ENCODE results near the gene UNKL.

Gene UNKL

DNA sequence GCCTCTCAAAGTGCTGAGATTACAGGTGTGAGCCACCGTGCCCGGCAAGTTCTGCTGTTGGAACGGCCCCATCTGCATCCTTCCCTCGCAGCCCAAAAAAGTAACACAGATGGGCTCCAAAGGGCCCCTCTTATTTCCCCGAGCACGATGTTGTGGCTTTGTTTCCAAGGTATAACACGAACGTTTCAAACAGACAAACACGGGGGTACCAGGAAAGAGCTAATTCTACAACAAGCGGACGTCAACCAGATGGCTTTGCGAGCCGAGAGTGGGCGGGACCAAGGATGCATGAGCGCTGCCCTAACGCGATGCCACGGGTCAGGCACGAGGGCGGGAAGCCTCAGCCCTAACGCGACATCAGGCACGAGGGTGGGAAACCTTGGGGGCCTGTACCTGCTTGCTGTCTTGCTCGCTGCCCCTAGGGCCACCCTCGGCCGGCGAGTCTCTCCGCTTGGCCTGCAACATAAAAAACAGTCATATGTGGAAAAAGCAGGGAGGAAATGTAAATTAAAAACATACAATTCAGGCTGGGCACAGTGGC is 24.2 kb downstream of the UNKL start:
- TF ChIP-seq, protein P1, sequence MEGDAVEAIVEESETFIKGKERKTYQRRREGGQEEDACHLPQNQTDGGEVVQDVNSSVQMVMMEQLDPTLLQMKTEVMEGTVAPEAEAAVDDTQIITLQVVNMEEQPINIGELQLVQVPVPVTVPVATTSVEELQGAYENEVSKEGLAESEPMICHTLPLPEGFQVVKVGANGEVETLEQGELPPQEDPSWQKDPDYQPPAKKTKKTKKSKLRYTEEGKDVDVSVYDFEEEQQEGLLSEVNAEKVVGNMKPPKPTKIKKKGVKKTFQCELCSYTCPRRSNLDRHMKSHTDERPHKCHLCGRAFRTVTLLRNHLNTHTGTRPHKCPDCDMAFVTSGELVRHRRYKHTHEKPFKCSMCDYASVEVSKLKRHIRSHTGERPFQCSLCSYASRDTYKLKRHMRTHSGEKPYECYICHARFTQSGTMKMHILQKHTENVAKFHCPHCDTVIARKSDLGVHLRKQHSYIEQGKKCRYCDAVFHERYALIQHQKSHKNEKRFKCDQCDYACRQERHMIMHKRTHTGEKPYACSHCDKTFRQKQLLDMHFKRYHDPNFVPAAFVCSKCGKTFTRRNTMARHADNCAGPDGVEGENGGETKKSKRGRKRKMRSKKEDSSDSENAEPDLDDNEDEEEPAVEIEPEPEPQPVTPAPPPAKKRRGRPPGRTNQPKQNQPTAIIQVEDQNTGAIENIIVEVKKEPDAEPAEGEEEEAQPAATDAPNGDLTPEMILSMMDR (IDR thresholded peaks at IDR 0.05; ENCODE audit: unreplicated experiment in 3 of 3) = no peak
- H3K36me3 Mint-ChIP-seq (ENCODE audit: low read depth) = peaks cover 28% of the 10 kb centered on the region
- H3K4me3 Mint-ChIP-seq = no peak overlapping the region
- H3K9me3 Mint-ChIP-seq = no peaks in the 10 kb centered on the region
- H3K4me1 Mint-ChIP-seq = no peaks in the 10 kb centered on the region
- no peaks in the 10 kb centered on the region for H3K27me3 Mint-ChIP-seq (ENCODE audit: low read depth)
- no peak overlapping the region for H3K27ac Mint-ChIP-seq

DNA sequence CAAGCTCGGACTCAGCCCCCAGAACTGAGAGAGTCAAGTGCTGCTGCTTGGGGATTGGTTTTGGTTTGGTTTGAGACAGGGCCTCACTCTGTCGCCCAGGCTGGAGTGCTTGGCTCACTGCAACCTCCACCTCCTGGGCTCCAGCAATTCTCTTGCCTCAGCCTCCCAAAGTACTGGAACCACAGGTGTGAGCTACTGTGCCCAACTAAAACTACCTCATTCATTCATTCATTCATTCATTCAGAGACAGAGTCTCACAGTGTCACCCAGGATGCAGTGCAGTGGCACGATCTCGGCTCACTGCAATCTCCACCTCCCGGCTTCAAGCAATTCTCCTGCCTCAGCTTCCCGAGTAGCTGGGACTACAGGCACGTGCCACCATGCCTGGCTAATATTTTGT is 24.7 kb downstream of the UNKL start:
- H3K4me1 Mint-ChIP-seq = no peaks in the 10 kb centered on the region
- H3K4me3 Mint-ChIP-seq = no peak overlapping the region
- TF ChIP-seq, protein P1 (IDR thresholded peaks at IDR 0.05; ENCODE audit: unreplicated experiment in 3 of 3) = no peak
- H3K36me3 Mint-ChIP-seq (ENCODE audit: low read depth) = peaks cover 31% of the 10 kb centered on the region
- H3K27me3 Mint-ChIP-seq (ENCODE audit: low read depth) = no peaks in the 10 kb centered on the region
- no peaks in the 10 kb centered on the region for H3K9me3 Mint-ChIP-seq
- no peak overlapping the region for H3K27ac Mint-ChIP-seq

DNA sequence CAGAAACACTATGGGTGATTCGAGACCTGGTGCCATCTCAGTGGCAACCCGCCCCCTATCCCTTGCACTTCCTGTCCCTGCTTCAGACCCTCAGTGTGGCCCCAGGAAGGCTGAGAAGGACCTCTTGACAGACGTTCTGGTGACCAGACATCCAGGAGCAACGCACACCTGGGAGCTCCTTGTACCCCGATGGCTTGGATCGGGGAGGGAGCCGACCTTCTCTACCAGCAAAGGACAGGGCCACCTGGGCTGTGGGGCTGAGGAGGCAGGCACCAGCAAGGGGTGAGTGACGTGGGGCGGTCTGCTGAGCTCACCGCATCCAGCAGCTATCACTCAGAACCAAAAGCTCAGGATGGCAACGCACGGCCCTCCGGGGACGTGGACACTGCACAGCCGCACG is 27.2 kb downstream of the UNKL start:
- TF ChIP-seq, protein P1 (IDR thresholded peaks at IDR 0.05; ENCODE audit: unreplicated experiment in 3 of 3) = no peak
- Mint-ChIP-seq H3K4me1 (no peaks in the 10 kb centered on the region), H3K4me3 (no peak overlapping the region), H3K27ac (no peak overlapping the region), H3K36me3 (ENCODE audit: low read depth) (peaks cover 24% of the 10 kb centered on the region), H3K9me3 (no peaks in the 10 kb centered on the region), H3K27me3 (ENCODE audit: low read depth) (no peaks in the 10 kb centered on the region)

DNA sequence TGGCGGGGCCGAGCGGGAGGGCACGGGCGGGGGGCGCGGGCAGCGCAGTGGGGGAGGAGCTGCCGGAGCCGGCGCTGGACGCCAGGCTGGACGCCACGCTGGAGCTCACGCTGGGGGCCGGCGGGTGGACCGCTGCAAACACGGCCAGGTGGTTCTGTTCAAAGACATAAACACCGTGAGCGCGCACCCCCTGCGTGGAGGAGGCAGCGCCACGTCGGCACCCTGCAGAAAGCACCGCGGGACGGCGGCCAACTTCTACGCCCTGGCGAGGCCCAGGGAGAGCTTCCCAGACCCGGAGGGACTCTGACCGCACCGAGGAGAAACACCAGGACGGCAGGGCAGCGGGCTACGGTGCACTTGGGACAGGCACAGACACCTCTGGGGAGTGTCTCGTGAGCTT is 29.3 kb downstream of the UNKL start:
- Mint-ChIP-seq H3K27ac (no peak overlapping the region), H3K4me1 (peaks cover under 1% of the 10 kb centered on the region), H3K36me3 (ENCODE audit: low read depth) (peaks cover 12% of the 10 kb centered on the region), H3K27me3 (ENCODE audit: low read depth) (peaks cover 2% of the 10 kb centered on the region), H3K4me3 (no peak overlapping the region), H3K9me3 (no peaks in the 10 kb centered on the region)
- TF ChIP-seq, protein P1 (IDR thresholded peaks at IDR 0.05; ENCODE audit: unreplicated experiment in 3 of 3) = no peak

DNA sequence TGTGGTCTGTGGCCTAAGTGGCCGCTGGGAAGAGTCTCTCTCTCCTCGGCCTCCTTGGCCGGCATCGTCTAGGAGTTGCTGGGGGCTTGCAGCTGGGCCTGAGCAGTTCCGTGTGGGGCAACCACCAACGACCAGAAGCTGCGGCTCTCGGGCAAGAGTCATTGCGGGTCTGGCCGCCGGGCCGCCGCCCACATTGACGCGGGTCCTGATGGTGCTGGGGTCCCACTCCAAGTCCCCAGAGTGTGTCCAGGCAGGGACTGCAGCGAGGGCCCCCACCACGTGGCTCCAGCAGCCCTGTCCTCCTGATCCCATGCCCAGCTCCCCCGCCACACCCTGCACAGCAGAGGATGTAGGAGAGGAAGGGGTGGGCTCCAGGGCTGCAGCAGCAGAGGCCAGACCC is 30.9 kb downstream of the UNKL start:
- Mint-ChIP-seq H3K27me3 (ENCODE audit: low read depth) (peaks cover 10% of the 10 kb centered on the region), H3K4me3 (no peak overlapping the region), H3K4me1 (peaks cover 8% of the 10 kb centered on the region), H3K27ac (no peak overlapping the region), H3K36me3 (ENCODE audit: low read depth) (peaks cover 7% of the 10 kb centered on the region), H3K9me3 (no peaks in the 10 kb centered on the region)
- TF ChIP-seq, protein P1 (IDR thresholded peaks at IDR 0.05; ENCODE audit: unreplicated experiment in 3 of 3) = no peak

DNA sequence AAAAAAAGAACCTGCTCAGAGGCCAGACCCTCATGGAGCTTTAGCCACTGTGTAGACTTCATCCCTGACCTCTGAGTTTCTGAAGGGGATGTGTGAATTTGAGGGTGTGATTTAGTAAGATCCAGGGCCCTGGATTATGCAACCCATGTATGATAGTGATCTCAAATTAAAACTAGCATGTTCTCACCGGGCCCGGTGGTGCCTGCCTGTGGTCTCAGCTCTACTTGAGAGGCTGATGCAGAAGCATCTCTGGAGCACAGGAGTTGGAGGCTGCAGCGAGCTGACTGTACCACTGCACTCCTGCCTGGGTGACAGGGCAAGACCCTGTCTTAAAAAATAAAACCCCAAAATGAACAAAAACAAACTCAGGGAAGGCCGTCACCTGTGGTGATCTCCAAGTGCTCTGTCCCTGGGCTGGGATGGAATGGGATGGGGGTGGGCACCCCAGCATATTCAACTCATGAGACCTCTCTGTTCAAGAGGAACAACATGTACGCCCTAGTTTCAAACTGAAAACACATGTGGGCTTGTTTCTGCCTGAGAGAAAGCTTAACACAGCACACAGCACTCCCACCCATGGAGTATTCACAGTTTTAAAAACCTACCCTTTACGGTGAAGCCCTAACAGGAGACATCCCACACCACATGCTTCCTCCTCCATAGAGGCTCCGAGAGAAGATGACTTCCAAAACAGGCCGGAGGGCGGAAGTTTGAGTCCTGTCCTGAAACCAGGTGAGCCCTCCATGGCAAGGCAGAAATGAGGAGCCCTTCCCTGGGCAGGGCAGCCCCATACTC is 32.7 kb downstream of the UNKL start:
- peaks cover 15% of the 10 kb centered on the region for H3K27me3 Mint-ChIP-seq (ENCODE audit: low read depth)

More for the DNA sequence above, 32.7 kb downstream of the UNKL start:
- TF ChIP-seq, protein P1 (IDR thresholded peaks at IDR 0.05; ENCODE audit: unreplicated experiment in 3 of 3) = no peak
- Mint-ChIP-seq H3K4me3 (no peak overlapping the region), H3K27ac (no peak overlapping the region), H3K9me3 (no peaks in the 10 kb centered on the region), H3K4me1 (peaks cover 13% of the 10 kb centered on the region), H3K36me3 (ENCODE audit: low read depth) (peaks cover 4% of the 10 kb centered on the region)

Measured in nephron (organoid).